ENCODE measurements around the gene GLI3. TPM values are rescaled to one million over a fixed set of nuclear protein-coding genes. Genes with fewer than 3 reads are reported as not detected.

Gene GLI3
- total and polyA plus RNA-seq, 4 experiments from 2014 or later, result 0.06 to 0.13 TPM; not detected in 2

GRCh38 chr7:42103020-42103419 lies 134.0 kb downstream of the GLI3 start:
- H3K27me3 ChIP-seq (ENCODE audit: insufficient read depth, low read length), result no peaks in the 10 kb centered on the region
- ChIA-PET POLR2A (ENCODE audit: partially characterized antibody) (no interaction called here), CTCF (ENCODE audit: partially characterized antibody) (no interaction called here)
- no peak overlapping the region for H3K27ac ChIP-seq (ENCODE audit: low read depth, low read length)
- intact Hi-C loops (cut with micrococcal nuclease), result no loop called here
- Mint-ChIP-seq H3K36me3 (no peaks in the 10 kb centered on the region), H3K9me3 (no peaks in the 10 kb centered on the region), H3K4me3 (no peak overlapping the region), H3K4me1 (no peaks in the 10 kb centered on the region), H3K27ac (no peak overlapping the region), H3K27me3 (no peaks in the 10 kb centered on the region)
- no peak overlapping the region for H3K4me3 ChIP-seq (ENCODE audit: low read length in 2 of 2)
- H3K9me3 ChIP-seq (ENCODE audit: control insufficient read depth in 1 of 2, low read length in 2 of 2), result no peaks in the 10 kb centered on the region
- DNase-seq, result no peak
- no peaks in the 10 kb centered on the region for H3K4me1 ChIP-seq (ENCODE audit: insufficient read depth, low read length)
- H3K36me3 ChIP-seq (ENCODE audit: insufficient read depth, low read length), result no peaks in the 10 kb centered on the region

GRCh38 chr7:42102301-42102700 lies 134.7 kb downstream of the GLI3 start:
- Histone ChIP-seq H3K36me3 (ENCODE audit: insufficient read depth, low read length) (no peaks in the 10 kb centered on the region), H3K9me3 (ENCODE audit: control insufficient read depth in 1 of 2, low read length in 2 of 2) (no peaks in the 10 kb centered on the region), H3K4me1 (ENCODE audit: insufficient read depth, low read length) (no peaks in the 10 kb centered on the region), H3K27ac (ENCODE audit: low read depth, low read length) (no peak overlapping the region), H3K4me3 (ENCODE audit: low read length in 2 of 2) (no peak overlapping the region), H3K27me3 (ENCODE audit: insufficient read depth, low read length) (no peaks in the 10 kb centered on the region)
- ChIA-PET CTCF (ENCODE audit: partially characterized antibody) (no interaction called here), POLR2A (ENCODE audit: partially characterized antibody) (no interaction called here)
- no peak overlapping the region for H3K27ac Mint-ChIP-seq
- no peak for DNase-seq
- no peaks in the 10 kb centered on the region for H3K36me3 Mint-ChIP-seq
- no peaks in the 10 kb centered on the region for H3K4me1 Mint-ChIP-seq
- H3K9me3 Mint-ChIP-seq, result no peaks in the 10 kb centered on the region
- intact Hi-C loops (cut with micrococcal nuclease), result no loop called here
- H3K4me3 Mint-ChIP-seq, result no peak overlapping the region
- no peaks in the 10 kb centered on the region for H3K27me3 Mint-ChIP-seq

DNA sequence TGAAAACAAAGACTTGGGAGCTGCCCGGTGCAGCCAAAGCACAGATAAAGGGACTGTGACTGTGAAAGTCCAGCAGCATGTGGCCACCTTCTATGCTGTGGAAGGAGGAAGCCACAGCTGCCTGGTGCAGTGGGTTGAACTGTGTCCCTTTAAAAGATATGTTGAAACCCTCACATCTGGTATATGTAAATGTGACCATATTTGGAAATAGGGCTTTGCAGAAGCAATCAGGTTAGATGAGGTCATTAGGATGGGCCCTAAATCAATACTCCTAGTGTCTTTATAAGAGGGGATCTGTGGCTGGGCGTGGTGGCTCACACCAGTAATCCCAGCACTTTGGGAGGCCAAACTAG lies 136.9 kb downstream of the GLI3 start:
- H3K27me3 ChIP-seq (ENCODE audit: insufficient read depth, low read length), result no peaks in the 10 kb centered on the region
- H3K4me3 Mint-ChIP-seq, result no peak overlapping the region
- no peak overlapping the region for H3K4me3 ChIP-seq (ENCODE audit: low read length in 2 of 2)
- H3K4me1 ChIP-seq (ENCODE audit: insufficient read depth, low read length), result no peaks in the 10 kb centered on the region
- H3K9me3 ChIP-seq (ENCODE audit: control insufficient read depth in 1 of 2, low read length in 2 of 2), result no peaks in the 10 kb centered on the region
- H3K36me3 Mint-ChIP-seq, result no peaks in the 10 kb centered on the region
- no peak overlapping the region for H3K27ac Mint-ChIP-seq
- peaks cover 0 to 4% (median 0%) of the 10 kb centered on the region in 8 donors for H3K9me3 Mint-ChIP-seq
- no peak overlapping the region for H3K27ac ChIP-seq (ENCODE audit: low read depth, low read length)
- ChIA-PET CTCF (ENCODE audit: partially characterized antibody) (no interaction called here), POLR2A (ENCODE audit: partially characterized antibody) (no interaction called here)
- no peaks in the 10 kb centered on the region for H3K4me1 Mint-ChIP-seq
- no peak for DNase-seq
- intact Hi-C loops (cut with micrococcal nuclease), result no loop called here
- no peaks in the 10 kb centered on the region for H3K36me3 ChIP-seq (ENCODE audit: insufficient read depth, low read length)
- no peaks in the 10 kb centered on the region for H3K27me3 Mint-ChIP-seq

DNA sequence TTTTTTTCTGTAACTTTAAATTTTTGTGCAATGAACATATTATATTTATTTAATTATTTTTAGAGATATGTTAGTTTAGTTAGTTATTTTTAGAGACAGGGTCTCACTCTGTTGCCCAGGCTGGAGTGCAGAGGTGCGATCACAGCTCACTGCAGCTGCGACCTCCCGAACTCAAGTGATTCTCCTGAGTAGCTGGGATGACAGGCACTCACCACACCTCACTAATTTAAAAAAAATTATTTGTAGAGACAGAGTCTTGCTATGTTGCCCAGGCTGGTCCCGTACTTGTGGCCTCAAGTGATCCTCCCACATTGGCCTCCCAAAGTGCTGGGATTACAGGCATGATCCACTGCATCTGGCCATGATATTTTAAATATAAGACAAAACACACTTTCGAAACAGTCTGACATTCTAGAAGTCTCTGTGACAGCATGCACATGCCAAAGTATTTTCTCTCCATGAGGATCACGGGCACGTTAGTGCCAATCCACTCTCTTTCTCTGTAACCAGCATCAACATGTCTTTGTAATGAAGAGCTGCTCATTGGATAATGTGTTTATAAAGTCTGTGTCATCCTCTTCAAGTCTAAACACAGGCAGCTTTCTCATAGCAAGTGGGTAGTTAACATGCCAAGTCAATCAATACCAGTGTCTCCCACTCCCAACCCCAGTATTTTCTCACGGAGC lies 137.4 kb downstream of the GLI3 start:
- intact Hi-C loops (cut with micrococcal nuclease), result no loop called here
- Mint-ChIP-seq H3K4me1 (no peaks in the 10 kb centered on the region), H3K27ac (no peak overlapping the region), H3K9me3 (peaks cover 0 to 4% (median 0%) of the 10 kb centered on the region in 8 donors), H3K36me3 (no peaks in the 10 kb centered on the region), H3K4me3 (no peak overlapping the region), H3K27me3 (no peaks in the 10 kb centered on the region)
- no peak overlapping the region for H3K27ac ChIP-seq (ENCODE audit: low read depth, low read length)
- H3K9me3 ChIP-seq (ENCODE audit: control insufficient read depth in 1 of 2, low read length in 2 of 2), result no peaks in the 10 kb centered on the region
- DNase-seq, result no peak
- POLR2A ChIA-PET (ENCODE audit: partially characterized antibody), result no interaction called here
- H3K27me3 ChIP-seq (ENCODE audit: insufficient read depth, low read length), result no peaks in the 10 kb centered on the region
- no peaks in the 10 kb centered on the region for H3K4me1 ChIP-seq (ENCODE audit: insufficient read depth, low read length)
- no peaks in the 10 kb centered on the region for H3K36me3 ChIP-seq (ENCODE audit: insufficient read depth, low read length)
- CTCF ChIA-PET (ENCODE audit: partially characterized antibody), result no interaction called here
- no peak overlapping the region for H3K4me3 ChIP-seq (ENCODE audit: low read length in 2 of 2)

- DNase-seq, result no peak
- no peaks in the 10 kb centered on the region for H3K4me1 ChIP-seq (ENCODE audit: insufficient read depth, low read length)
- H3K27ac Mint-ChIP-seq, result no peak overlapping the region
- H3K9me3 Mint-ChIP-seq, result peaks cover 0 to 4% (median 0%) of the 10 kb centered on the region in 8 donors
- no peak overlapping the region for H3K4me3 Mint-ChIP-seq
- no peaks in the 10 kb centered on the region for H3K4me1 Mint-ChIP-seq
- ChIA-PET POLR2A (ENCODE audit: partially characterized antibody) (no interaction called here), CTCF (ENCODE audit: partially characterized antibody) (no interaction called here)
- no peaks in the 10 kb centered on the region for H3K9me3 ChIP-seq (ENCODE audit: control insufficient read depth in 1 of 2, low read length in 2 of 2)
- H3K27ac ChIP-seq (ENCODE audit: low read depth, low read length), result no peak overlapping the region
- H3K36me3 Mint-ChIP-seq, result no peaks in the 10 kb centered on the region
- intact Hi-C loops (cut with micrococcal nuclease), result no loop called here
- H3K27me3 ChIP-seq (ENCODE audit: insufficient read depth, low read length), result no peaks in the 10 kb centered on the region
- no peaks in the 10 kb centered on the region for H3K27me3 Mint-ChIP-seq
- no peak overlapping the region for H3K4me3 ChIP-seq (ENCODE audit: low read length in 2 of 2)
- no peaks in the 10 kb centered on the region for H3K36me3 ChIP-seq (ENCODE audit: insufficient read depth, low read length)
These were observed 137.9 kb downstream of the GLI3 start for GRCh38 chr7:42099066-42099465.

DNA sequence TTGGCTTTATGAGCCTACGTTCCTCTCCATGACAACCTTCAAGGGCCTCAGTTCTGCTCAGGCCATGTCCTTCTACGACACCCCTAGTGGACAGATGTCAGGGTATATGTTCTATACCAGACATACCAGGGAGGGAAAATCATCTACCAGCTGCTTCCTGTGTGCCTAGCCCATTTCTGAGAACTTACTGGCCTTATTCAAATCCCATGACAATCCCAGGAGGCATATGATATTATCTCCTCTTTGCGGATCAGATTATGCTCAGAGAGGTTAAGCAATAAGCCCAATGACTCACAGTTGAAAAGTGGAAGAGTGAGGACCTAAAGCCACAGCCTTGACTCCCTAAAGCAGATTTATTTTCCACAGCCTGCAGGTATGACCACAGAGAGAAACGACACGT lies 139.3 kb downstream of the GLI3 start:
- Histone ChIP-seq H3K4me1 (ENCODE audit: insufficient read depth, low read length) (no peaks in the 10 kb centered on the region), H3K9me3 (ENCODE audit: control insufficient read depth in 1 of 2, low read length in 2 of 2) (no peaks in the 10 kb centered on the region), H3K36me3 (ENCODE audit: insufficient read depth, low read length) (no peaks in the 10 kb centered on the region), H3K27me3 (ENCODE audit: insufficient read depth, low read length) (no peaks in the 10 kb centered on the region), H3K27ac (ENCODE audit: low read depth, low read length) (no peak overlapping the region), H3K4me3 (ENCODE audit: low read length in 2 of 2) (no peak overlapping the region)
- H3K27me3 Mint-ChIP-seq, result no peaks in the 10 kb centered on the region
- intact Hi-C loops (cut with micrococcal nuclease), result no loop called here
- no peak overlapping the region for H3K4me3 Mint-ChIP-seq
- H3K36me3 Mint-ChIP-seq, result no peaks in the 10 kb centered on the region
- ChIA-PET CTCF (ENCODE audit: partially characterized antibody) (no interaction called here), POLR2A (ENCODE audit: partially characterized antibody) (no interaction called here)
- H3K9me3 Mint-ChIP-seq, result peaks cover 0 to 4% (median 0%) of the 10 kb centered on the region in 8 donors
- no peaks in the 10 kb centered on the region for H3K4me1 Mint-ChIP-seq
- DNase-seq, result no peak
- H3K27ac Mint-ChIP-seq, result no peak overlapping the region

DNA sequence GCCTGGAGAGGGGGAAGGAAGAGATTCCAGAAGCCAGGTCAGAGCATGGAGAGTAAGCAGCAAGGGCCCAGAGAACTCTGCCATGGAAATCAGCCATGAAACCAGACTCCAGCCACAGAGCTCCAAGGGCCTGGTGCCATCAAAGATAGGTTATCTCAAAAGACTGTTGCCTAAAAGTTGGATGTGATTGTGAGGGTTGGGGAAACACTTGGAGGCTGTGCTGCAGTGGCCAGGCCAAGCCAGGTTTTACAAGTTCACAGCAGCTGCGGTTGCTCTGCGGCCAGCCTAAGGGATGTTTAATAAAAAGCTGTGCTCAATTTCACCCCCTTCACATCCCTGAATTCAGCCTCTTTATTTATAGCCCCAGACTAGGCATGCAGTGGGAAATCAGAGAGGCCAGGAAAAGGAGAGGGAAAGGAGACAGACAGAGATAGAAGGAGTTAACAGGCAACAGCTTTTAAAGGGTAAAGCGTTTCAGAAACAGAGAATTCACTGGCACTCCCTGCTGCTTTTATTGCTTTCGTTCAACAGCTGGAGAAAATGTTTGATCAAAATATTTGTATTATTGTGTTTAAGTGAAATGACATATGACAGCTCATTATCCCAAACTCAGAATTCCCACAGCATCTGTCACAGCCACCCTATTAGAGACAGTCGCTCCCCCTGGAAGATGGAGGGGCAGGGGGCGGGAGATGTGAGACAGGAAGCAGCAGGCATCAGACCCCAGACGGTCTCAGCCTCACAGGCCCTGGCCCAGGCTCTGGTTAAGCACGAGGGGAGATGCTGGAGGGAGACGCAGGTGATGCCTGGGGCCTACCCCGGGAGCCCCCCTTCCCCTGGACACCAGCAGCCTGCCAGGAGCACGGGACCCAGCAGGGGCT lies 140.1 kb downstream of the GLI3 start:
- peaks cover 0 to 4% (median 0%) of the 10 kb centered on the region in 8 donors for H3K9me3 Mint-ChIP-seq
- H3K4me3 Mint-ChIP-seq, result no peak overlapping the region
- ChIA-PET POLR2A (ENCODE audit: partially characterized antibody) (no interaction called here), CTCF (ENCODE audit: partially characterized antibody) (no interaction called here)
- H3K4me1 Mint-ChIP-seq, result no peaks in the 10 kb centered on the region
- peak overlapping the region in 1 of 7 donors; percentile 23 for H3K27ac Mint-ChIP-seq
- H3K36me3 ChIP-seq (ENCODE audit: insufficient read depth, low read length), result no peaks in the 10 kb centered on the region
- H3K9me3 ChIP-seq (ENCODE audit: control insufficient read depth in 1 of 2, low read length in 2 of 2), result no peaks in the 10 kb centered on the region
- DNase-seq, result no peak
- H3K27me3 Mint-ChIP-seq, result no peaks in the 10 kb centered on the region
- no peak overlapping the region for H3K4me3 ChIP-seq (ENCODE audit: low read length in 2 of 2)
- no peaks in the 10 kb centered on the region for H3K4me1 ChIP-seq (ENCODE audit: insufficient read depth, low read length)
- no peak overlapping the region for H3K27ac ChIP-seq (ENCODE audit: low read depth, low read length)
- intact Hi-C loops (cut with micrococcal nuclease), result no loop called here
- no peaks in the 10 kb centered on the region for H3K36me3 Mint-ChIP-seq
- H3K27me3 ChIP-seq (ENCODE audit: insufficient read depth, low read length), result no peaks in the 10 kb centered on the region

All from CD4-positive, alpha-beta memory T cell (primary cell).